B cell (primary cell): Measurements from ENCODE around the gene GABRD. TPM values are rescaled to one million over a fixed set of nuclear protein-coding genes. Genes with fewer than 3 reads are reported as not detected.

Experiments used
- ATAC-seq: fragments of 200-7000 bp; cut with Tn5 transposase; one replicate; pipeline ENCODE4 v1.10.0; 2021; ENCODE audit warnings: low read depth, mild to moderate bottlenecking, moderate number of reproducible peaks, moderate library complexity
- CTCF ChIA-PET: fragments of 350-600 bp; sonication (Branson Sonifier 250); formaldehyde crosslinking; loops from one replicate; lab custom pipeline; 2021; ENCODE audit warnings: antibody characterized with exemption, inconsistent platforms; lab: Charles Lee
- POLR2A ChIA-PET: fragments of 350-600 bp; sonication (Branson Sonifier 250); formaldehyde crosslinking; loops from one replicate; lab custom pipeline; 2021; ENCODE audit warnings: antibody characterized with exemption; lab: Charles Lee
- DNase-seq: peaks from one replicate; pipeline ENCODE4 v3.0.0; 2013
- H2AFZ ChIP-seq: 2 replicates; pipeline ENCODE4 v1.6.1; 2012; ENCODE audit warnings: mild to moderate bottlenecking, low read depth, low read length; ENCODE audit not compliant: insufficient read depth, poor library complexity, severe bottlenecking
- H3K27ac ChIP-seq, 2 donors: 1 replicate in 1 of 2; 2 replicates in 1 of 2; pipeline ENCODE4 v1.5.1; 2012 to 2013; ENCODE audit warnings: low read length in 2 of 2, mild to moderate bottlenecking in 2 of 2, moderate library complexity in 1 of 2
- H3K27me3 ChIP-seq, 4 experiments: fragments of 200-600 bp in 1 of 4; sonication (generic) in 1 of 4; replicated peaks in 1 of 4; 1 replicate in 2 of 4; 2 replicates in 2 of 4; pipeline versions ENCODE4 v1.6.1 to v1.7.0; 2013 to 2016; ENCODE audit warnings: low read length in 3 of 4, mild to moderate bottlenecking in 2 of 4, mixed read lengths in 1 of 4, moderate library complexity in 1 of 4; ENCODE audit not compliant: insufficient read depth in 4 of 4, control insufficient read depth in 3 of 4; ENCODE audit errors: control extremely low read depth in 1 of 4
- H3K36me3 ChIP-seq, 2 experiments: replicated peaks in 1 of 2; 1 replicate in 1 of 2; 2 replicates in 1 of 2; pipeline versions ENCODE4 v1.6.1 to v1.7.1; 2013; ENCODE audit warnings: low read length in 1 of 2; ENCODE audit not compliant: insufficient read depth in 2 of 2, control insufficient read depth in 1 of 2; ENCODE audit errors: control extremely low read depth in 1 of 2, extremely low read depth in 1 of 2
- H3K4me1 ChIP-seq, 2 donors: fragments of 200-600 bp in 1 of 2; sonication (generic) in 1 of 2; 1 replicate in 1 of 2; 2 replicates in 1 of 2; pipeline versions ENCODE4 v1.5.1 to v1.6.1; 2013 to 2017; ENCODE audit warnings: low read length in 2 of 2; ENCODE audit not compliant: control insufficient read depth in 2 of 2, insufficient read depth in 2 of 2
- H3K4me2 ChIP-seq: replicated peaks from 2 replicates; pipeline ENCODE3; 2012; ENCODE audit warnings: mild to moderate bottlenecking, low read depth, low read length; ENCODE audit not compliant: poor library complexity, severe bottlenecking
- H3K4me3 ChIP-seq, 5 experiments: fragments of 200-600 bp in 1 of 5; sonication (generic) in 1 of 5; 1 replicate in 3 of 5; 2 replicates in 2 of 5; pipeline versions ENCODE4 v1.5.1 to v1.7.0; 2011 to 2016; ENCODE audit warnings: low read length in 4 of 5, mild to moderate bottlenecking in 4 of 5, low read depth in 2 of 5, control low read depth in 1 of 5, moderate library complexity in 1 of 5; ENCODE audit not compliant: insufficient read depth in 1 of 5; ENCODE audit errors: control extremely low read depth in 1 of 5, extremely low read depth in 1 of 5
- H3K79me2 ChIP-seq: fragments of 200-600 bp; sonication (generic); one replicate; pipeline ENCODE4 v1.6.0; 2016; ENCODE audit warnings: low read length; ENCODE audit not compliant: control insufficient read depth, insufficient read depth
- H3K9ac ChIP-seq: fragments of 200-600 bp; sonication (generic); 2 replicates; pipeline ENCODE4 v1.6.1; 2017; ENCODE audit warnings: mild to moderate bottlenecking, low read length, moderate library complexity
- H3K9me3 ChIP-seq, 3 donors: one replicate each; pipeline versions ENCODE4 v1.6.1 to v1.7.1; 2013; ENCODE audit warnings: low read length in 2 of 3; ENCODE audit not compliant: control insufficient read depth in 2 of 3, insufficient read depth in 1 of 3; ENCODE audit errors: control extremely low read depth in 1 of 3
- H4K20me1 ChIP-seq: 2 replicates; pipeline ENCODE4 v1.6.0; 2012; ENCODE audit warnings: mild to moderate bottlenecking, low read length; ENCODE audit not compliant: insufficient read depth, control insufficient read depth, poor library complexity, severe bottlenecking
- H3K27ac Mint-ChIP-seq: one replicate; pipeline ENCODE4 v1.8.0; 2021; ENCODE audit warnings: mixed read lengths
- H3K27me3 Mint-ChIP-seq: one replicate; pipeline ENCODE4 v1.8.0; 2021; ENCODE audit warnings: mixed read lengths
- H3K4me1 Mint-ChIP-seq: one replicate; pipeline ENCODE4 v1.8.0; 2021; ENCODE audit warnings: mixed read lengths
- H3K4me3 Mint-ChIP-seq: one replicate; pipeline ENCODE4 v1.8.0; 2021; ENCODE audit warnings: mixed read lengths
- H3K9me3 Mint-ChIP-seq: one replicate; pipeline ENCODE4 v1.8.0; 2022; ENCODE audit warnings: mixed read lengths; ENCODE audit not compliant: insufficient read depth
- EZH2 ChIP-seq: IDR thresholded peaks from 2 replicates; pipeline ENCODE4 v1.6.1; 2012; ENCODE audit warnings: borderline replicate concordance, low read depth, mild to moderate bottlenecking, moderate library complexity, low read length; ENCODE audit not compliant: insufficient read depth, poor library complexity, severe bottlenecking
- WGBS: methylation state at CpG from one replicate; pipeline ENCODE4 v1.1.5; 2013; ENCODE audit warnings: missing lambda C conversion rate; ENCODE audit not compliant: insufficient coverage; 5-methylcytosine and 5-hydroxymethylcytosine counted together
- intact Hi-C: fragments of 100-400 bp; cut with micrococcal nuclease; formaldehyde crosslinking; loops from one replicate; pipeline ENCODE4 v1.10.0; 2022
- polyA plus RNA-seq: library from polyadenylated mRNA; depleted of rRNA; stranded (reverse); fragments of >200 nt; gene quantifications from 2 replicates; pipeline ENCODE4 v1.2.3, GENCODE V29; 2012
- total RNA-seq, 2 donors: library from RNA; stranded (reverse); fragments of 120-200 nt in 1 of 2; gene quantifications; 1 replicate in 1 of 2; 2 replicates in 1 of 2; pipeline versions ENCODE4 v1.2.3 to v1.2.4, GENCODE V29; 2013 to 2022
- TF ChIP-seq, protein P1 (sequence below): fragments of 200-600 bp; IDR thresholded peaks from one replicate; pipeline ENCODE4 v1.8.0; 2022; ENCODE audit warnings: antibody characterized with exemption, mild to moderate bottlenecking

Gene GABRD
- total and polyA plus RNA-seq, 2 donors (not counting 1 experiment from before 2014, with no cell fraction given) = not detected

DNA sequence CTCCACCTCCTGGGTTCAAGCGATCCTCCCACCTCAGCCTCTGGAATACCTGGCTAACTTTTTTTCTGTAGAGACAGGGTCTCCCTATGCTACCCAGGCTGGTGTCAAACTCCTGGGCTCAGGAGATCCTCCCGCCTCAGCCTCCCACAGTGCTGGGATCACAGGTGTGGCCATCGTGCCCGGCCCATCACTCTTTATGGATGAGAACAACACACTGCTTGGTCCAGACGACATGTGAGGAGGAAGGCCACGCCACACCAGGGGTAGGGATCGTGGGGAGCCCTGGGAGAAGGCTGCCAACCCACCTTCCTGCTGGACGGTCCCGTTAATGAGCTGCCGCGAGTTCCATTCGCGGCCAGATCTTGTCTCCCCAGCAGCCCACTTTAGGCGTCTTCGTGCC lies 5.0 kb upstream of the GABRD start:
- H3K4me2 ChIP-seq = no peak overlapping the region
- no peak overlapping the region for H2AFZ ChIP-seq
- TF ChIP-seq, protein P1, sequence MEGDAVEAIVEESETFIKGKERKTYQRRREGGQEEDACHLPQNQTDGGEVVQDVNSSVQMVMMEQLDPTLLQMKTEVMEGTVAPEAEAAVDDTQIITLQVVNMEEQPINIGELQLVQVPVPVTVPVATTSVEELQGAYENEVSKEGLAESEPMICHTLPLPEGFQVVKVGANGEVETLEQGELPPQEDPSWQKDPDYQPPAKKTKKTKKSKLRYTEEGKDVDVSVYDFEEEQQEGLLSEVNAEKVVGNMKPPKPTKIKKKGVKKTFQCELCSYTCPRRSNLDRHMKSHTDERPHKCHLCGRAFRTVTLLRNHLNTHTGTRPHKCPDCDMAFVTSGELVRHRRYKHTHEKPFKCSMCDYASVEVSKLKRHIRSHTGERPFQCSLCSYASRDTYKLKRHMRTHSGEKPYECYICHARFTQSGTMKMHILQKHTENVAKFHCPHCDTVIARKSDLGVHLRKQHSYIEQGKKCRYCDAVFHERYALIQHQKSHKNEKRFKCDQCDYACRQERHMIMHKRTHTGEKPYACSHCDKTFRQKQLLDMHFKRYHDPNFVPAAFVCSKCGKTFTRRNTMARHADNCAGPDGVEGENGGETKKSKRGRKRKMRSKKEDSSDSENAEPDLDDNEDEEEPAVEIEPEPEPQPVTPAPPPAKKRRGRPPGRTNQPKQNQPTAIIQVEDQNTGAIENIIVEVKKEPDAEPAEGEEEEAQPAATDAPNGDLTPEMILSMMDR = no peak
- no peak for TF ChIP-seq EZH2
- H3K4me1 Mint-ChIP-seq = peaks cover 3% of the 10 kb centered on the region
- H3K27ac ChIP-seq = no peak overlapping the region
- peaks cover 0 to 31% (median 5%) of the 10 kb centered on the region in 4 experiments for H3K27me3 ChIP-seq
- ChIA-PET POLR2A (interaction anchor here (0.6 kb wide), 1 partner anchor 21 kb away, joined by 4 read pairs; no protein-coding TSS in a partner anchor), CTCF (no interaction called here)
- whole genome bisulfite sequencing = 88% methylated on average over 14 of the region's 15 CpGs
- H3K36me3 ChIP-seq = no peaks in the 10 kb centered on the region
- no peak overlapping the region for H3K9ac ChIP-seq
- no peak for DNase-seq
- H3K27me3 Mint-ChIP-seq = peaks cover 49% of the 10 kb centered on the region
- H3K9me3 ChIP-seq = no peaks in the 10 kb centered on the region
- H3K79me2 ChIP-seq = no peaks in the 10 kb centered on the region
- no peaks in the 10 kb centered on the region for H4K20me1 ChIP-seq
- no peak overlapping the region for H3K4me3 Mint-ChIP-seq
- H3K4me1 ChIP-seq = peaks cover 3 to 6% of the 10 kb centered on the region in 2 donors
- no peak for ATAC-seq
- intact Hi-C loops = no loop called here
- H3K4me3 ChIP-seq = no peak overlapping the region
- no peak overlapping the region for H3K27ac Mint-ChIP-seq
- no peaks in the 10 kb centered on the region for H3K9me3 Mint-ChIP-seq

DNA sequence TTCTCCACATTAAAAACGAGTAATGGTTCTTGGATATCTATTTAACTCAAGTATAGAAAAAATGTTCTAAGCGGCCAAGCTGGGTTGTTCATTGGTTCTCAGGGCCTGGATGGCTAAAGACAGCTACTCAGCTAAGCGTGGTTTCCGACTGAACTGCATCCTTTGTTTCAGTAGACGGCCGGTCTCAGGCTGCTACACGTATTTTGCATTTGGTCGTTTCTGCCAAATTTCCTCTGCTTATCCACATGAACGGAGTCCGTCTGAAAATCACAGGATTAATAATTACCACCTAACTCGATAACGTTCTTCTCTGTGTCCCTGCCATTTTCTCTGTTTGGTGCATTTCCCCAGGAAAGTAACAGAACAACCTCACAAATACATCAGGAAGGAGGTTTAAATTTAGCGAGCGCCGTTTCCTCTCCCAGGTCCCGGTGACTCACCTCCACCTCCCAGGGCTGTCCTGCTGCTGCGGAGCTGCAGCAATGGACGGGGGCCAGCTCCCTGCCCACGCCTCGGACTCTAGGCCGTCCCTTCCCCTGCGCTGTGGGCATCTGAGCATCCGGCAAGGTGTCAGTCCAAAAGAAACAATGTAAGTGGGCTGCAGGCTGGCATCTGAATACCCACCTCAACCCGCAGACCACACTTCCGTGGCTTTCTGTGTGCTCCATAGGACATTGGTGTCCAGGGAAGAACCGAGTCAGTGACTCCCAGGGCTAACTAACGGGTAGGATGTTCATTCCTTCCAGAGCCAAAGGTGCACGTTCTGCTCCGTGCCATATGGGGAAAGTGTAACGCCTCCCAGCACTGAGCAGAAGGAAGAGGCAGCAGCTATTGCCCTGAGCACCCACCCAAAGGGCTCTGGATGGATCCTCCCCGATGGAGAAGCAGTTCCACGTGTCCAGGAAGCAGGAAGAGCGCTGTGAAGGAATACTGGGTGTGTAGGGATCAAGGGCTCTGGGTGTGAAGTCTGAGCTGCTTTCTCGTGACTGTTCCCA lies 4.1 kb upstream of the GABRD start:
- peaks cover 0 to 35% (median 8%) of the 10 kb centered on the region in 4 experiments for H3K27me3 ChIP-seq

More for the DNA sequence above, 4.1 kb upstream of the GABRD start:
- TF ChIP-seq, protein P1 = no peak
- TF ChIP-seq EZH2 = no peak
- ChIA-PET CTCF (interaction anchor here (1.5 to 2.0 kb wide), 2 partner anchors 14 to 29 kb away, joined by 5 read pairs; no protein-coding TSS in a partner anchor), POLR2A (no interaction called here)
- H3K79me2 ChIP-seq = no peaks in the 10 kb centered on the region
- no peak overlapping the region for H3K27ac ChIP-seq
- no peak overlapping the region for H3K4me3 ChIP-seq
- H3K36me3 ChIP-seq = no peaks in the 10 kb centered on the region
- H3K9me3 ChIP-seq = no peaks in the 10 kb centered on the region
- Mint-ChIP-seq H3K4me3 (no peak overlapping the region), H3K27me3 (peaks cover 45% of the 10 kb centered on the region), H3K4me1 (peaks cover 5% of the 10 kb centered on the region), H3K9me3 (no peaks in the 10 kb centered on the region), H3K27ac (no peak overlapping the region)
- no peaks in the 10 kb centered on the region for H4K20me1 ChIP-seq
- no peak overlapping the region for H3K4me2 ChIP-seq
- no peak overlapping the region for H2AFZ ChIP-seq
- DNase-seq = no peak
- intact Hi-C loops = no loop called here
- peaks cover 7 to 12% of the 10 kb centered on the region in 2 donors for H3K4me1 ChIP-seq
- ATAC-seq = no peak
- whole genome bisulfite sequencing = 58% methylated on average over 31 of the region's 34 CpGs
- H3K9ac ChIP-seq = no peak overlapping the region
